Breast epithelium (tissue), 4 donors: ENCODE results near the gene MICAL2. TPM values are rescaled to one million over a fixed set of nuclear protein-coding genes. Genes with fewer than 3 reads are reported as not detected.

ENCODE experiments used
- DNase-seq, 2 donors: peaks; one replicate each; pipeline ENCODE4 v3.0.0-alpha.2; 2019; ENCODE audit warnings: low spot score in 2 of 2
- H3K27ac ChIP-seq, 2 donors: fragments of 200-600 bp; sonication (generic) in 1 of 2; one replicate each; pipeline ENCODE4 v1.5.1; 2016 to 2019; ENCODE audit warnings: mild to moderate bottlenecking in 1 of 2
- H3K27me3 ChIP-seq, 2 donors: fragments of 200-600 bp; sonication (generic) in 1 of 2; one replicate each; pipeline versions ENCODE4 v1.5.1 to v1.6.0; 2017 to 2019; ENCODE audit warnings: control low read depth in 1 of 2, mild to moderate bottlenecking in 1 of 2
- H3K36me3 ChIP-seq: fragments of 200-600 bp; one replicate; pipeline ENCODE4 v1.5.1; 2019
- H3K4me1 ChIP-seq, 2 donors: fragments of 200-600 bp; sonication (generic); one replicate each; pipeline ENCODE4 v1.5.1; 2016 to 2019; ENCODE audit warnings: control low read depth in 1 of 2
- H3K4me3 ChIP-seq, 3 donors: fragments of 200-600 bp; sonication (generic); 1 replicate in 2 of 3; 2 replicates in 1 of 3; pipeline ENCODE4 v1.5.1; 2016 to 2019; ENCODE audit warnings: mild to moderate bottlenecking in 3 of 3, moderate library complexity in 2 of 3
- H3K9me3 ChIP-seq, 2 donors: fragments of 200-600 bp; sonication (generic) in 1 of 2; one replicate each; pipeline ENCODE4 v1.5.1; 2016 to 2019; ENCODE audit warnings: control low read depth in 1 of 2
- CTCF ChIP-seq, 3 donors: fragments of 450-650 bp; IDR thresholded peaks; one replicate each; pipeline ENCODE4 v1.5.1; 2016 to 2017; ENCODE audit warnings: antibody characterized with exemption in 3 of 3, mild to moderate bottlenecking in 3 of 3, moderate library complexity in 3 of 3
- POLR2A ChIP-seq: fragments of 450-650 bp; IDR thresholded peaks from one replicate; pipeline ENCODE4 v1.6.1; 2016; ENCODE audit warnings: antibody characterized with exemption, mild to moderate bottlenecking, moderate library complexity
- POLR2AphosphoS5 ChIP-seq, 3 donors: sonication (generic); formaldehyde crosslinking; IDR thresholded peaks; one replicate each; pipeline ENCODE4 v1.6.1; 2017; ENCODE audit warnings: antibody characterized with exemption in 3 of 3
- intact Hi-C: fragments of 100-400 bp; cut with DNase I; formaldehyde crosslinking; loops from one replicate; pipeline ENCODE4 v1.15.1; 2023; ENCODE audit warnings: low total_unique reads
- total RNA-seq, 3 donors: library from RNA; depleted of rRNA; stranded (reverse); fragments of >200 nt; gene quantifications; one replicate each; pipeline ENCODE4 v1.1.0, GENCODE V29; 2016

The MICAL2 gene
- total RNA-seq, 3 donors from 2014 or later = 30.9 to 52.4 (median 38.6) TPM

GRCh38 chr11:12182676-12183541 is 72.5 kb downstream of the MICAL2 start:
- Histone ChIP-seq H3K27me3 (no peaks in the 10 kb centered on the region), H3K4me3 (no peak overlapping the region), H3K27ac (peak overlapping the region; percentile 52 to 73), H3K36me3 (no peaks in the 10 kb centered on the region), H3K4me1 (peaks cover 0 to 5% of the 10 kb centered on the region in 2 donors), H3K9me3 (no peaks in the 10 kb centered on the region)
- TF ChIP-seq POLR2AphosphoS5 (IDR thresholded peaks at IDR 0.05) (no peak), POLR2A (no peak), CTCF (IDR thresholded peaks at IDR 0.05) (no peak)
- intact Hi-C loops = no loop called here
- no peak for DNase-seq

- no peak overlapping the region for H3K4me3 ChIP-seq
Observed at GRCh38 chr11:12183827-12184620, 73.6 kb downstream of the MICAL2 start.

GRCh38 chr11:12184699-12185098 is 74.3 kb downstream of the MICAL2 start:
- H3K27me3 ChIP-seq = no peaks in the 10 kb centered on the region
- no peak overlapping the region for H3K27ac ChIP-seq
- H3K4me3 ChIP-seq = no peak overlapping the region
- no peaks in the 10 kb centered on the region for H3K9me3 ChIP-seq
- peaks cover 0 to 5% of the 10 kb centered on the region in 2 donors for H3K4me1 ChIP-seq
- intact Hi-C loops = no loop called here
- no peaks in the 10 kb centered on the region for H3K36me3 ChIP-seq
- no peak for DNase-seq
- no peak for TF ChIP-seq POLR2AphosphoS5 (IDR thresholded peaks at IDR 0.05)
- no peak for TF ChIP-seq CTCF (IDR thresholded peaks at IDR 0.05)
- no peak for TF ChIP-seq POLR2A

More at GRCh38 chr11:12183827-12184620, 73.6 kb downstream of the MICAL2 start:
- Histone ChIP-seq H3K9me3 (no peaks in the 10 kb centered on the region), H3K36me3 (no peaks in the 10 kb centered on the region), H3K4me1 (peaks cover 0 to 5% of the 10 kb centered on the region in 2 donors), H3K27me3 (no peaks in the 10 kb centered on the region), H3K27ac (peak overlapping the region in 1 of 2 donors; percentile 73)
- DNase-seq = no peak
- TF ChIP-seq POLR2AphosphoS5 (IDR thresholded peaks at IDR 0.05) (no peak), POLR2A (no peak), CTCF (IDR thresholded peaks at IDR 0.05) (no peak)
- intact Hi-C loops = no loop called here

GRCh38 chr11:12185106-12185690 is 74.8 kb downstream of the MICAL2 start:
- intact Hi-C loops = no loop called here
- Histone ChIP-seq H3K4me1 (peaks cover 0 to 5% of the 10 kb centered on the region in 2 donors), H3K9me3 (no peaks in the 10 kb centered on the region), H3K27me3 (no peaks in the 10 kb centered on the region), H3K27ac (peak overlapping the region; percentile 2 to 67), H3K4me3 (no peak overlapping the region), H3K36me3 (no peaks in the 10 kb centered on the region)
- no peak for DNase-seq
- TF ChIP-seq POLR2AphosphoS5 (IDR thresholded peaks at IDR 0.05) (no peak), POLR2A (no peak), CTCF (IDR thresholded peaks at IDR 0.05) (no peak)
